Cardiac septum (tissue), 1 donor: ENCODE data around the gene APH1A. TPM values are rescaled to one million over a fixed set of nuclear protein-coding genes. Genes with fewer than 3 reads are reported as not detected.
"Not testable (repeated sequence)": the region's sequence is repeated elsewhere in the genome, so short reads cannot be mapped to it uniquely, and the experiment has no call there.

Experiments
- DNase-seq: peaks from one replicate; pipeline ENCODE4 v3.0.0-alpha.2; 2020; ENCODE audit warnings: low spot score
- intact Hi-C: fragments of 100-400 bp; cut with DNase I; formaldehyde crosslinking; loops from one replicate; pipeline ENCODE4 v1.14.0; 2022
- total RNA-seq: library from RNA; stranded (reverse); fragmentation: NEBNext Ultra II Directional; extraction: Animal tissue kit (Norgen Biotek cat#: 25700); gene quantifications from one replicate; pipeline ENCODE4 v1.2.1, GENCODE V29; 2021
- donor health status: DM: no; HTN: no; CAD: no.

The APH1A gene
- total RNA-seq, 1 donor from 2014 or later: 57.3 TPM

- intact Hi-C loops: loop anchor here (1.0 kb wide), 1 partner anchor 33 kb away; the partner anchor contains the start of gene APH1A
- peak; percentile 97 for DNase-seq
Measured at GRCh38 chr1:150235852-150236613, 32.8 kb downstream of the APH1A start, which contains the start of gene ANP32E. TSS of gene ANP32E (minus strand) at chr1:150236112. CDS start at chr1:150235786, 326 bp downstream.

GRCh38 chr1:150235294-150235851, 33.4 kb downstream of the APH1A start:
- intact Hi-C loops: no loop called here
- DNase-seq: peak; percentile 80

GRCh38 chr1:150234566-150235293, 34.1 kb downstream of the APH1A start:
- intact Hi-C loops: no loop called here
- DNase-seq: peak; percentile 92

GRCh38 chr1:150234309-150234565, 34.6 kb downstream of the APH1A start:
- DNase-seq: no peak
- intact Hi-C loops: no loop called here

- intact Hi-C loops: no loop called here
- no peak for DNase-seq
Measured at GRCh38 chr1:150233359-150234308, 35.2 kb downstream of the APH1A start.

GRCh38 chr1:150232921-150233320, 35.9 kb downstream of the APH1A start:
- DNase-seq, intact Hi-C loops: not testable (repeated sequence)

- intact Hi-C loops: not testable (repeated sequence)
Measured at GRCh38 chr1:150228246-150228645, 40.6 kb downstream of the APH1A start.

GRCh38 chr1:150227228-150227627, 41.6 kb downstream of the APH1A start:
- intact Hi-C loops: no loop called here
- no peak for DNase-seq

More at GRCh38 chr1:150228246-150228645, 40.6 kb downstream of the APH1A start:
- not testable (repeated sequence) for DNase-seq

GRCh38 chr1:150226486-150226885, 42.3 kb downstream of the APH1A start:
- intact Hi-C loops: no loop called here
- DNase-seq: no peak

GRCh38 chr1:150225546-150225945, 43.3 kb downstream of the APH1A start:
- no peak for DNase-seq
- intact Hi-C loops: no loop called here

- DNase-seq: no peak
- intact Hi-C loops: no loop called here
Measured at GRCh38 chr1:150224983-150225382, 43.8 kb downstream of the APH1A start.

- DNase-seq: no peak
- intact Hi-C loops: no loop called here
Measured at GRCh38 chr1:150221552-150221951, 47.3 kb downstream of the APH1A start.

GRCh38 chr1:150215855-150216254, 53.0 kb downstream of the APH1A start:
- DNase-seq, intact Hi-C loops: not testable (repeated sequence)

Other genes with a start within 250 kb of the APH1A start
- gene VPS45, start 201.2 kb downstream of the APH1A start, total RNA-seq: 71.6 TPM
- 88.8 TPM for gene PLEKHO1, start 119.1 kb downstream of the APH1A start, total RNA-seq
- 55.3 TPM for gene ANP32E, start 32.9 kb downstream of the APH1A start, total RNA-seq
- gene CA14, start 11.2 kb downstream of the APH1A start, total RNA-seq: 0.51 TPM
- 11.9 TPM for gene C1orf54, start 3.8 kb upstream of the APH1A start, total RNA-seq
- gene CIART, start 13.5 kb upstream of the APH1A start, total RNA-seq: 10.0 TPM
- 67.8 TPM for gene MRPS21, start 24.8 kb upstream of the APH1A start, total RNA-seq
- 24.5 TPM for gene PRPF3, start 52.5 kb upstream of the APH1A start, total RNA-seq
- 23.5 TPM for gene RPRD2, start 95.1 kb upstream of the APH1A start, total RNA-seq
- 30.7 TPM for gene TARS2, start 218.4 kb upstream of the APH1A start, total RNA-seq
- gene ECM1, start 239.1 kb upstream of the APH1A start, total RNA-seq: 14.5 TPM
- gene FALEC, start 246.7 kb upstream of the APH1A start, total RNA-seq: 0.46 TPM